ENCODE data around the gene MOB1A.

- TF ChIP-seq SUZ12 (IDR thresholded peaks at IDR 0.05; ENCODE audit: extremely low read depth, insufficient read depth, insufficient read length) (no peak), ZNF274 (IDR thresholded peaks at IDR 0.05; ENCODE audit: low read depth, low read length) (no peak)
Observed at GRCh38 chr2:74197049-74197448, 18.4 kb upstream of the MOB1A start.

Data from NT2/D1 (cell line).